ENCODE data around the gene TCTN2. TPM values are rescaled to one million over a fixed set of nuclear protein-coding genes. Genes with fewer than 3 reads are reported as not detected.
A peak's percentile ranks its signal among the peaks of the same experiment; 100 is the strongest.

Gene TCTN2
- total and polyA plus RNA-seq, 2 donors from 2014 or later = 12.5 to 31.6 TPM

GRCh38 chr12:123659996-123660727, 10.8 kb upstream of the TCTN2 start:
- no peak overlapping the region for H3K4me3 ChIP-seq (ENCODE audit: low read length in 3 of 3)
- no peaks in the 10 kb centered on the region for H3K4me1 ChIP-seq (ENCODE audit: control insufficient read depth in 2 of 3, insufficient read depth in 2 of 3, low read depth in 1 of 3, low read length in 3 of 3)
- no peak overlapping the region for H3K27ac ChIP-seq (ENCODE audit: low read depth in 2 of 2, low read length in 2 of 2)
- H3K27me3 ChIP-seq (ENCODE audit: control insufficient read depth, insufficient read depth, low read length) = no peaks in the 10 kb centered on the region
- intact Hi-C loops (cut with DNase I) = no loop called here
- no peak overlapping the region for H3K9ac ChIP-seq (ENCODE audit: low read length in 3 of 3)
- H3K36me3 ChIP-seq (ENCODE audit: control insufficient read depth in 2 of 3, insufficient read depth in 3 of 3, low read length in 3 of 3) = peaks cover 0 to 8% (median 7%) of the 10 kb centered on the region in 3 donors
- no peak for TF ChIP-seq CTCF (IDR thresholded peaks at IDR 0.05; ENCODE audit: borderline replicate concordance, extremely low read depth, insufficient read depth)
- DNase-seq (no peak), FAIRE-seq (no peak)
- H3K9me3 ChIP-seq (ENCODE audit: control insufficient read depth in 2 of 3, insufficient read depth in 1 of 3, low read length in 3 of 3) = no peaks in the 10 kb centered on the region

GRCh38 chr12:123667771-123668170, 3.1 kb upstream of the TCTN2 start:
- Histone ChIP-seq H3K27ac (ENCODE audit: low read depth in 2 of 2, low read length in 2 of 2) (no peak overlapping the region), H3K9ac (ENCODE audit: low read length in 3 of 3) (no peak overlapping the region), H3K4me1 (ENCODE audit: control insufficient read depth in 2 of 3, insufficient read depth in 2 of 3, low read depth in 1 of 3, low read length in 3 of 3) (peaks cover 0 to 11% (median 0%) of the 10 kb centered on the region in 3 donors), H3K9me3 (ENCODE audit: control insufficient read depth in 2 of 3, insufficient read depth in 1 of 3, low read length in 3 of 3) (no peaks in the 10 kb centered on the region), H3K27me3 (ENCODE audit: control insufficient read depth, insufficient read depth, low read length) (no peaks in the 10 kb centered on the region), H3K4me3 (ENCODE audit: low read length in 3 of 3) (no peak overlapping the region), H3K36me3 (ENCODE audit: control insufficient read depth in 2 of 3, insufficient read depth in 3 of 3, low read length in 3 of 3) (no peaks in the 10 kb centered on the region)
- FAIRE-seq (no peak), DNase-seq (no peak)
- TF ChIP-seq CTCF (IDR thresholded peaks at IDR 0.05; ENCODE audit: borderline replicate concordance, extremely low read depth, insufficient read depth) = no peak
- intact Hi-C loops (cut with DNase I) = no loop called here

GRCh38 chr12:123671876-123672275, 963 bp downstream of the TCTN2 start:
- Histone ChIP-seq H3K9ac (ENCODE audit: low read length in 3 of 3) (peak overlapping the region; percentile 1 to 78 (median 66)), H3K4me1 (ENCODE audit: control insufficient read depth in 2 of 3, insufficient read depth in 2 of 3, low read depth in 1 of 3, low read length in 3 of 3) (peaks cover 0 to 11% (median 0%) of the 10 kb centered on the region in 3 donors), H3K27me3 (ENCODE audit: control insufficient read depth, insufficient read depth, low read length) (no peaks in the 10 kb centered on the region), H3K27ac (ENCODE audit: low read depth in 2 of 2, low read length in 2 of 2) (no peak overlapping the region), H3K36me3 (ENCODE audit: control insufficient read depth in 2 of 3, insufficient read depth in 3 of 3, low read length in 3 of 3) (peaks cover 4 to 7% (median 7%) of the 10 kb centered on the region in 3 donors), H3K4me3 (ENCODE audit: low read length in 3 of 3) (peak overlapping the region; percentile 87 to 95 (median 92)), H3K9me3 (ENCODE audit: control insufficient read depth in 2 of 3, insufficient read depth in 1 of 3, low read length in 3 of 3) (no peaks in the 10 kb centered on the region)
- DNase-seq = peak in 1 of 5 donors; percentile 8
- intact Hi-C loops (cut with DNase I) = no loop called here
- TF ChIP-seq CTCF (IDR thresholded peaks at IDR 0.05; ENCODE audit: borderline replicate concordance, extremely low read depth, insufficient read depth) = no peak
- FAIRE-seq = no peak

Data from kidney (tissue), 14 donors.